Skeletal muscle satellite cell (primary cell): ENCODE measurements around the gene APOL2. TPM values are rescaled to one million over a fixed set of nuclear protein-coding genes. Genes with fewer than 3 reads are reported as not detected.

ENCODE experiments used
- small RNA-seq: library from RNA; depleted of rRNA; stranded (forward); fragments of <200 nt; gene quantifications from one replicate; pipeline ENCODE3, GENCODE V24; 2012

APOL2 gene

Small RNA genes lying within 50 kb of the gene (small RNA-seq; reads per million reads assigned to genes)
- not detected for gene MIR6819
